ENCODE measurements around the gene VPS51. TPM values are rescaled to one million over a fixed set of nuclear protein-coding genes. Genes with fewer than 3 reads are reported as not detected.
A peak's percentile ranks its signal among the peaks of the same experiment; 100 is the strongest.

VPS51 gene
- total and polyA plus RNA-seq, 9 of the 15 experiments (the other 6 are each of a cell fraction or from before 2014, with no cell fraction given), result 1.8 to 143 (median 46.8) TPM

GRCh38 chr11:65127473-65128181 is 31.6 kb downstream of the VPS51 start:
- Histone ChIP-seq H3K4me3 (no peak overlapping the region), H3K9me1 (ENCODE audit: control insufficient read depth, insufficient read depth, low read length) (no peaks in the 10 kb centered on the region), H3K27me3 (ENCODE audit: control insufficient read depth in 2 of 2, insufficient read depth in 2 of 2, low read length in 2 of 2) (no peaks in the 10 kb centered on the region), H2AFZ (ENCODE audit: low read depth, low read length) (no peak overlapping the region), H3K79me2 (ENCODE audit: control insufficient read depth, insufficient read depth, low read length) (peaks cover 42% of the 10 kb centered on the region), H3K4me2 (ENCODE audit: insufficient read depth, low read length) (no peak overlapping the region), H3K27ac (ENCODE audit: extremely low read depth, low read depth, low read length) (no peak overlapping the region), H3K4me1 (replicated peaks in 1 of 2; ENCODE audit: control insufficient read depth in 2 of 2, insufficient read depth in 2 of 2, low read length in 2 of 2) (peaks cover 4 to 27% of the 10 kb centered on the region in 2 experiments; a peak in 4 of 5 replicates), H3K9me3 (replicated peaks; ENCODE audit: control insufficient read depth, insufficient read depth, low read depth, low read length) (no peaks in the 10 kb centered on the region), H3K36me3 (ENCODE audit: control insufficient read depth, insufficient read depth, low read length) (peaks cover 85% of the 10 kb centered on the region), H3K9ac (ENCODE audit: insufficient read depth in 1 of 2, low read depth in 2 of 2, low read length in 2 of 2) (0 out of 4 replicates have a peak overlapping the region, but pooled peaks of 1 of the 2 experiments have one; percentile 21), H4K20me1 (replicated peaks; ENCODE audit: control insufficient read depth, insufficient read depth, low read length) (peaks cover 7% of the 10 kb centered on the region; the same call in 1 of the 2 replicates)
- FAIRE-seq (no peak), DNase-seq (ENCODE audit: extremely low read depth in 1 of 4, low spot score in 3 of 4) (peak in 1 of 4 experiments; percentile 18), ATAC-seq (peak; percentile 26)
- in situ Hi-C loops (cut with MboI) (no loop called here), intact Hi-C loops (cut with micrococcal nuclease) (no loop called here)
- ChIA-PET POLR2A (interaction anchor here (0.6 to 4.2 kb wide), 8 partner anchors 9 to 372 kb away, joined by 3 to 20 read pairs (median 4); partner anchors contain the start of genes MALAT1, SPDYC and TM7SF2), CTCF (ENCODE audit: low intra/inter-chr PET ratio) (no interaction called here)
- BruUV-seq (replicated peaks), result no TSS peak
- WGBS (ENCODE audit: insufficient coverage, low coverage, missing lambda C conversion rate), result 84% methylated on average over 8 of the region's 12 CpGs
- TF ChIP-seq NFXL1 (CRISPR knock-in tag; IDR thresholded peaks at IDR 0.05), result no peak
- TF ChIP-seq BRCA1 (IDR thresholded peaks at IDR 0.05), result no peak
- no peak for TF ChIP-seq BRCA1 (CRISPR knock-in tag; IDR thresholded peaks at IDR 0.05)
- TF ChIP-seq SUPT5H (IDR thresholded peaks at IDR 0.05), result peak; percentile 28; the same call in 1 of the 2 replicates
- no peak for TF ChIP-seq ZNF277 (CRISPR knock-in tag; IDR thresholded peaks at IDR 0.05; ENCODE audit: borderline replicate concordance)
- no peak for TF ChIP-seq ETV6 (IDR thresholded peaks at IDR 0.05; ENCODE audit: borderline replicate concordance in 1 of 2, low read depth in 2 of 2, low read length in 1 of 2)
- no peak for TF ChIP-seq ETV6 (CRISPR knock-in tag; IDR thresholded peaks at IDR 0.05; ENCODE audit: borderline replicate concordance)
- TF ChIP-seq POLR2AphosphoS2 (IDR thresholded peaks at IDR 0.05; ENCODE audit: low read length), result peak; percentile 68; the same call in 1 of the 2 replicates
- peak; percentile 43; the same call in 1 of the 2 replicates for TF ChIP-seq POLR2AphosphoS5 (IDR thresholded peaks at IDR 0.05; ENCODE audit: control insufficient read depth, insufficient read depth, low read depth, low read length)
- TF ChIP-seq STAT6 (CRISPR knock-in tag; IDR thresholded peaks at IDR 0.05), result no peak
- 0 out of 2 replicates have a peak, but pooled peaks have one; percentile 10 for TF ChIP-seq SPI1 (IDR thresholded peaks at IDR 0.05; ENCODE audit: borderline replicate concordance, low read depth, low read length)
- TF ChIP-seq POLR2B (IDR thresholded peaks at IDR 0.05; ENCODE audit: low read depth, partially characterized antibody), result peak; percentile 23
- peak; percentile 16 for TF ChIP-seq E2F8 (IDR thresholded peaks at IDR 0.05; ENCODE audit: low read depth, partially characterized antibody)
- TF ChIP-seq POLR2A (conservative IDR thresholded peaks at IDR 0.05), result peak; percentile 59

Data from K562 (cell line).